Measurements from ENCODE around the gene PABPN1L.

Gene PABPN1L

GRCh38 chr16:88874938-88875599 lies 8.6 kb upstream of the PABPN1L start:
- TF ChIP-seq GATA1 (IDR thresholded peaks at IDR 0.05; ENCODE audit: low read depth, low read length): no peak
- no peak for TF ChIP-seq POLR2A (IDR thresholded peaks at IDR 0.05; ENCODE audit: low read length)
- peak; percentile 22 to 35 for DNase-seq

GRCh38 chr16:88872650-88873331 lies 6.3 kb upstream of the PABPN1L start:
- TF ChIP-seq GATA1 (IDR thresholded peaks at IDR 0.05; ENCODE audit: low read depth, low read length) (no peak), POLR2A (IDR thresholded peaks at IDR 0.05; ENCODE audit: low read length) (no peak)
- no peak for DNase-seq

- DNase-seq: no peak
Observed at GRCh38 chr16:88871730-88872416, 5.4 kb upstream of the PABPN1L start.

GRCh38 chr16:88871349-88871702 lies 4.9 kb upstream of the PABPN1L start:
- no peak for TF ChIP-seq GATA1 (IDR thresholded peaks at IDR 0.05; ENCODE audit: low read depth, low read length)
- no peak for TF ChIP-seq POLR2A (IDR thresholded peaks at IDR 0.05; ENCODE audit: low read length)
- DNase-seq: no peak

More at GRCh38 chr16:88871730-88872416, 5.4 kb upstream of the PABPN1L start:
- TF ChIP-seq GATA1 (IDR thresholded peaks at IDR 0.05; ENCODE audit: low read depth, low read length) (no peak), POLR2A (IDR thresholded peaks at IDR 0.05; ENCODE audit: low read length) (no peak)

- no peak for DNase-seq
- TF ChIP-seq POLR2A (IDR thresholded peaks at IDR 0.05; ENCODE audit: low read length): no peak
- TF ChIP-seq GATA1 (IDR thresholded peaks at IDR 0.05; ENCODE audit: low read depth, low read length): no peak
Observed at GRCh38 chr16:88870608-88871348, 4.3 kb upstream of the PABPN1L start.

GRCh38 chr16:88869673-88869980 lies 3.2 kb upstream of the PABPN1L start:
- TF ChIP-seq GATA1 (IDR thresholded peaks at IDR 0.05; ENCODE audit: low read depth, low read length): no peak
- no peak for TF ChIP-seq POLR2A (IDR thresholded peaks at IDR 0.05; ENCODE audit: low read length)
- no peak for DNase-seq

GRCh38 chr16:88868974-88869672 lies 2.7 kb upstream of the PABPN1L start:
- DNase-seq: no peak
- no peak for TF ChIP-seq POLR2A (IDR thresholded peaks at IDR 0.05; ENCODE audit: low read length)
- TF ChIP-seq GATA1 (IDR thresholded peaks at IDR 0.05; ENCODE audit: low read depth, low read length): no peak

- DNase-seq: no peak
- TF ChIP-seq GATA1 (IDR thresholded peaks at IDR 0.05; ENCODE audit: low read depth, low read length) (no peak), POLR2A (IDR thresholded peaks at IDR 0.05; ENCODE audit: low read length) (no peak)
Observed at GRCh38 chr16:88867581-88868246, 1.3 kb upstream of the PABPN1L start.

GRCh38 chr16:88865742-88866141 lies 718 bp downstream of the PABPN1L start:
- DNase-seq: no peak
- no peak for TF ChIP-seq GATA1 (IDR thresholded peaks at IDR 0.05; ENCODE audit: low read depth, low read length)
- no peak for TF ChIP-seq POLR2A (IDR thresholded peaks at IDR 0.05; ENCODE audit: low read length)

- DNase-seq: no peak
- TF ChIP-seq POLR2A (IDR thresholded peaks at IDR 0.05; ENCODE audit: low read length): no peak
- no peak for TF ChIP-seq GATA1 (IDR thresholded peaks at IDR 0.05; ENCODE audit: low read depth, low read length)
Observed at GRCh38 chr16:88865310-88865709, 1.1 kb downstream of the PABPN1L start.

- DNase-seq: no peak
- TF ChIP-seq GATA1 (IDR thresholded peaks at IDR 0.05; ENCODE audit: low read depth, low read length) (no peak), POLR2A (IDR thresholded peaks at IDR 0.05; ENCODE audit: low read length) (no peak)
Observed at GRCh38 chr16:88864521-88864920, 1.9 kb downstream of the PABPN1L start.

- no peak for DNase-seq
- TF ChIP-seq POLR2A (IDR thresholded peaks at IDR 0.05; ENCODE audit: low read length): no peak
Observed at GRCh38 chr16:88864099-88864498, 2.4 kb downstream of the PABPN1L start.

- TF ChIP-seq GATA1 (IDR thresholded peaks at IDR 0.05; ENCODE audit: low read depth, low read length) (no peak), POLR2A (IDR thresholded peaks at IDR 0.05; ENCODE audit: low read length) (no peak)
- no peak for DNase-seq
Observed at GRCh38 chr16:88863426-88863825, 3.0 kb downstream of the PABPN1L start.
